ENCODE data around the gene MACROD2. TPM values are rescaled to one million over a fixed set of nuclear protein-coding genes. Genes with fewer than 3 reads are reported as not detected.

Gene MACROD2
- polyA plus RNA-seq, 1 donor from 2014 or later: 23.2 TPM

DNA sequence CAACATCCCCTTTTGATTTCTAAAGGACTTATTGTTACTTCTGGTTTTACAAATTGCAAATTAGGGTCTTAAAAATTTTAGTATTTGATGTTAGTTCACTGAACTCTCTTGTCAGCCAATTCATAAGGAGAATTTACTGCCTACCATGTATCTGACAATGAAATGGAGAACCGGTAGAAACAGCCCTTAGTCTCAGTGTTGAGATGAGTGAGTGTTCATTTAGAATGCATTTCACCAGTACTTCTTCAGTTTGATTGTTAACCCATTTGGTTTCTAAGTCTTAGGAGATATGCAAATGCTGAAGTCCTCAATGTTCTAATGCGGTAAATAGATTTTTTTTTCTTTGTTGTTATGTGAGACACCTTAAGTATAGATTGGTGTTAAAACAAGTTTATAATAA is 958.4 kb downstream of the MACROD2 start:
- TF ChIP-seq MXI1 (conservative IDR thresholded peaks at IDR 0.05; ENCODE audit: poor library complexity, severe bottlenecking): no peak
- no peak for TF ChIP-seq EP300 (conservative IDR thresholded peaks at IDR 0.05; ENCODE audit: poor library complexity, severe bottlenecking)
- no peak for TF ChIP-seq REST (IDR thresholded peaks at IDR 0.05; ENCODE audit: borderline replicate concordance)
- no peak for TF ChIP-seq RAD21 (conservative IDR thresholded peaks at IDR 0.05)
- TF ChIP-seq CTCF (IDR thresholded peaks at IDR 0.05; ENCODE audit: poor library complexity, severe bottlenecking): no peak
- no peak for TF ChIP-seq EZH2 (IDR thresholded peaks at IDR 0.05; ENCODE audit: borderline replicate concordance, insufficient read depth, low read length, poor library complexity, severe bottlenecking)
- no peak for TF ChIP-seq TAF1 (IDR thresholded peaks at IDR 0.05; ENCODE audit: low read depth)
- no peak for TF ChIP-seq POLR2AphosphoS5 (IDR thresholded peaks at IDR 0.05)
- no peak for TF ChIP-seq SMC3 (conservative IDR thresholded peaks at IDR 0.05; ENCODE audit: poor library complexity)
- H2AFZ ChIP-seq (ENCODE audit: low read depth, low read length): no peak overlapping the region
- H3K4me3 ChIP-seq (ENCODE audit: low read length): no peak overlapping the region
- no peaks in the 10 kb centered on the region for H3K9me3 ChIP-seq (ENCODE audit: low read length)
- H3K4me2 ChIP-seq (ENCODE audit: low read length): no peak overlapping the region
- H4K20me1 ChIP-seq (ENCODE audit: insufficient read depth): no peaks in the 10 kb centered on the region
- H3K36me3 ChIP-seq (ENCODE audit: insufficient read depth, low read length): no peaks in the 10 kb centered on the region
- no peaks in the 10 kb centered on the region for H3F3A ChIP-seq (ENCODE audit: insufficient read depth, low read length, poor library complexity, severe bottlenecking)
- no peaks in the 10 kb centered on the region for H3K79me2 ChIP-seq (replicated peaks; ENCODE audit: insufficient read depth, low read length)
- no peak overlapping the region for H3K27ac ChIP-seq (ENCODE audit: low read length)
- H3K9ac ChIP-seq (ENCODE audit: low read length): no peak overlapping the region
- no peaks in the 10 kb centered on the region for H3K27me3 ChIP-seq (ENCODE audit: insufficient read depth, low read depth, low read length)
- no peaks in the 10 kb centered on the region for H3K9me2 ChIP-seq (ENCODE audit: insufficient read depth, low read length)

- Histone ChIP-seq H3K27ac (ENCODE audit: low read length) (no peak overlapping the region), H3K4me2 (ENCODE audit: low read length) (no peak overlapping the region), H3F3A (ENCODE audit: insufficient read depth, low read length, poor library complexity, severe bottlenecking) (no peaks in the 10 kb centered on the region), H3K9ac (ENCODE audit: low read length) (no peak overlapping the region), H3K9me3 (ENCODE audit: low read length) (no peaks in the 10 kb centered on the region), H4K20me1 (ENCODE audit: insufficient read depth) (no peaks in the 10 kb centered on the region), H3K9me2 (ENCODE audit: insufficient read depth, low read length) (no peaks in the 10 kb centered on the region), H3K79me2 (replicated peaks; ENCODE audit: insufficient read depth, low read length) (no peaks in the 10 kb centered on the region), H3K27me3 (ENCODE audit: insufficient read depth, low read depth, low read length) (no peaks in the 10 kb centered on the region), H3K4me3 (ENCODE audit: low read length) (no peak overlapping the region), H3K36me3 (ENCODE audit: insufficient read depth, low read length) (no peaks in the 10 kb centered on the region), H2AFZ (ENCODE audit: low read depth, low read length) (no peak overlapping the region)
- TF ChIP-seq CTCF (IDR thresholded peaks at IDR 0.05; ENCODE audit: poor library complexity, severe bottlenecking) (no peak), POLR2AphosphoS5 (IDR thresholded peaks at IDR 0.05) (no peak), REST (IDR thresholded peaks at IDR 0.05; ENCODE audit: borderline replicate concordance) (no peak), EZH2 (IDR thresholded peaks at IDR 0.05; ENCODE audit: borderline replicate concordance, insufficient read depth, low read length, poor library complexity, severe bottlenecking) (no peak), SMC3 (conservative IDR thresholded peaks at IDR 0.05; ENCODE audit: poor library complexity) (no peak), RAD21 (conservative IDR thresholded peaks at IDR 0.05) (no peak), EP300 (conservative IDR thresholded peaks at IDR 0.05; ENCODE audit: poor library complexity, severe bottlenecking) (no peak), TAF1 (IDR thresholded peaks at IDR 0.05; ENCODE audit: low read depth) (no peak)
These were observed 960.1 kb downstream of the MACROD2 start for GRCh38 chr20:14955399-14955798.
